HL-60 (cell line): Measurements from ENCODE around the gene LIPT2.

ENCODE experiments used
- DNase-seq, 2 experiments: peaks; one replicate each; pipeline ENCODE4 v3.0.0-alpha.2; 2010 to 2020; ENCODE audit warnings: low read depth in 1 of 2, low spot score in 1 of 2
- H3K27ac ChIP-seq: fragments of 250-450 bp; sonication (Bioruptor Pico); replicated peaks from 2 replicates; pipeline ENCODE4 v1.5.1; 2020; ENCODE audit warnings: mild to moderate bottlenecking, moderate library complexity
- H3K27me3 ChIP-seq: fragments of 250-450 bp; sonication (Bioruptor Pico); 2 replicates; pipeline ENCODE4 v1.5.1; 2021; ENCODE audit warnings: mild to moderate bottlenecking, moderate library complexity; ENCODE audit not compliant: insufficient read depth, poor library complexity, severe bottlenecking
- H3K4me3 ChIP-seq: replicated peaks from 2 replicates; pipeline ENCODE4 v1.5.1; 2011; ENCODE audit warnings: mild to moderate bottlenecking, control low read depth, low read length; ENCODE audit not compliant: insufficient read depth
- CTCF ChIP-seq: IDR thresholded peaks from one replicate; pipeline ENCODE4 v1.5.1; 2011; ENCODE audit warnings: low read length, control low read depth, inconsistent platforms; ENCODE audit not compliant: insufficient read depth
- GABPA ChIP-seq: IDR thresholded peaks from 2 replicates; pipeline ENCODE4 v1.6.1; 2012; ENCODE audit warnings: low read depth
- POLR2AphosphoS5 ChIP-seq: IDR thresholded peaks from 2 replicates; pipeline ENCODE4 v1.6.1; 2012; ENCODE audit warnings: low read depth
- SPI1 ChIP-seq: IDR thresholded peaks from 2 replicates; pipeline ENCODE4 v1.6.1; 2012; ENCODE audit warnings: low read depth, mild to moderate bottlenecking, borderline replicate concordance
- TF ChIP-seq, protein P1 (sequence below): IDR thresholded peaks from 2 replicates; pipeline ENCODE4 v1.6.1; 2012; ENCODE audit warnings: low read depth; ENCODE audit not compliant: insufficient replicate concordance

Gene LIPT2

DNA sequence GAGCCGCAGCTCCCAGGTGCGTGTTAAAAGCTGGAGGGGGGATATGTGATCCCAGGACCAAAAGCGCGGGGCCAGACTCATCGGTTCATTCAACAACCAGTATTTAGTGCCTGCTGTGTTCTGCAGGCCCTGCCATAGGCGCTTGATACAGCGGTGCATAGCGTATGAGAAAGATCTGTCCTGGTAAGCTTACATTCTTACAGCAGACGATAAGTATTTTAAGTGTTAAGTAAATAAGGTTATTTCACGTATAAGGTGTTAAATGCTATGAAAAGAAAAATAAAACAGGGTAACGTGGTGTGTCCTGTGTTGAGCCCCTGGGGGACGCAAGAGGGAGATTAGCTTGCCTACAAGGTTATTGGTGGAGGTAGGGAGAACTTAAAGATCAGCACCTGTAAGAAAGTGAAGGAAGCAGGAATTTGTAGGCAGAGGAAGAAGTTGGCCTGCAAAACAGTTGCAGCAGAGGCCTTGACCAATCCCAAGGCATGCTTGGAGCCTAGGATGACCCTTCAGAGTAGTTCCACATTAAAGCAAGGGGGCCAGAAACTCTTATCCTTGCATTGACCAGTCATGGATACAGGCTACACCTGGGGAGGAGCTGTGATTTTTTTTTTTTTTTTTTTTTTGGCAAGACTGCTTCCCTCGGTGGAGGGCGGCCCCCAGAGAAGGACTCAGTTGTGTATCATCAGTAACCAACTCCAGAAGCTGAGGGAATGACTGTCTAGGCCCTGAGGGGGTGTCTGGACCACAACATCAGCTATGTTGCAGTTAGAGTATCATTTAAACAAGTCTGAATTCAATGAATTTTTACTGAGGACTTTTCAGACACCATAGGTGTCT is 487 bp upstream of the LIPT2 start:
- no peaks in the 10 kb centered on the region for H3K27me3 ChIP-seq
- TF ChIP-seq POLR2AphosphoS5 = no peak
- TF ChIP-seq GABPA = no peak
- TF ChIP-seq SPI1 = no peak
- TF ChIP-seq, protein P1, sequence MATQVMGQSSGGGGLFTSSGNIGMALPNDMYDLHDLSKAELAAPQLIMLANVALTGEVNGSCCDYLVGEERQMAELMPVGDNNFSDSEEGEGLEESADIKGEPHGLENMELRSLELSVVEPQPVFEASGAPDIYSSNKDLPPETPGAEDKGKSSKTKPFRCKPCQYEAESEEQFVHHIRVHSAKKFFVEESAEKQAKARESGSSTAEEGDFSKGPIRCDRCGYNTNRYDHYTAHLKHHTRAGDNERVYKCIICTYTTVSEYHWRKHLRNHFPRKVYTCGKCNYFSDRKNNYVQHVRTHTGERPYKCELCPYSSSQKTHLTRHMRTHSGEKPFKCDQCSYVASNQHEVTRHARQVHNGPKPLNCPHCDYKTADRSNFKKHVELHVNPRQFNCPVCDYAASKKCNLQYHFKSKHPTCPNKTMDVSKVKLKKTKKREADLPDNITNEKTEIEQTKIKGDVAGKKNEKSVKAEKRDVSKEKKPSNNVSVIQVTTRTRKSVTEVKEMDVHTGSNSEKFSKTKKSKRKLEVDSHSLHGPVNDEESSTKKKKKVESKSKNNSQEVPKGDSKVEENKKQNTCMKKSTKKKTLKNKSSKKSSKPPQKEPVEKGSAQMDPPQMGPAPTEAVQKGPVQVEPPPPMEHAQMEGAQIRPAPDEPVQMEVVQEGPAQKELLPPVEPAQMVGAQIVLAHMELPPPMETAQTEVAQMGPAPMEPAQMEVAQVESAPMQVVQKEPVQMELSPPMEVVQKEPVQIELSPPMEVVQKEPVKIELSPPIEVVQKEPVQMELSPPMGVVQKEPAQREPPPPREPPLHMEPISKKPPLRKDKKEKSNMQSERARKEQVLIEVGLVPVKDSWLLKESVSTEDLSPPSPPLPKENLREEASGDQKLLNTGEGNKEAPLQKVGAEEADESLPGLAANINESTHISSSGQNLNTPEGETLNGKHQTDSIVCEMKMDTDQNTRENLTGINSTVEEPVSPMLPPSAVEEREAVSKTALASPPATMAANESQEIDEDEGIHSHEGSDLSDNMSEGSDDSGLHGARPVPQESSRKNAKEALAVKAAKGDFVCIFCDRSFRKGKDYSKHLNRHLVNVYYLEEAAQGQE = no peak
- TF ChIP-seq CTCF = no peak
- H3K27ac ChIP-seq = peak overlapping the region; percentile 67
- peak overlapping the region; percentile 68 for H3K4me3 ChIP-seq
- no peak for DNase-seq

GRCh38 chr11:74492084-74492483 is 1.4 kb downstream of the LIPT2 start:
- Histone ChIP-seq H3K27me3 (no peaks in the 10 kb centered on the region), H3K27ac (no peak overlapping the region), H3K4me3 (no peak overlapping the region; the same call in 1 of the 2 replicates)
- TF ChIP-seq GABPA = no peak
- no peak for DNase-seq

DNA sequence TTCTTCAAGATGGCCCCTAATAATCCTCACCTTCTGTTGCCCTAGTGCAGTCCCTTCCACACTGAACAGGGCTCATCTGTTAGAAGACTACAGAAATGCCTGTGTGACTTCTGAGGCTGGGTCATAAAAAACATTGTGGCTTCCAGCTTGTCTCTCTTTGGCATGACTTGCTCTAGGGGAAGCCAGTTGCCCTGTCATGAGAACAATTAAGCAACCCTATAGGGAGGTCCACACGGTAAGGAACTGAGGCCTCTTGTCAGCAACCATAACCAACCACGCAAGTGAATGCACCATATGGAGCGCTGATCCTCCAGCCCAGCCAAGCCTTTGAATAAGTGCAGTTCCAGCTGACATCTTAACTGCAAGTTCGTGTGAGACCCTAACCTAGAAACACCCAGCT is 2.6 kb downstream of the LIPT2 start:
- TF ChIP-seq POLR2AphosphoS5 (no peak), SPI1 (no peak), CTCF (no peak), GABPA (no peak)
- TF ChIP-seq, protein P1 = no peak
- DNase-seq = peak; percentile 41 to 54
- Histone ChIP-seq H3K27ac (no peak overlapping the region), H3K4me3 (no peak overlapping the region), H3K27me3 (no peaks in the 10 kb centered on the region)

DNA sequence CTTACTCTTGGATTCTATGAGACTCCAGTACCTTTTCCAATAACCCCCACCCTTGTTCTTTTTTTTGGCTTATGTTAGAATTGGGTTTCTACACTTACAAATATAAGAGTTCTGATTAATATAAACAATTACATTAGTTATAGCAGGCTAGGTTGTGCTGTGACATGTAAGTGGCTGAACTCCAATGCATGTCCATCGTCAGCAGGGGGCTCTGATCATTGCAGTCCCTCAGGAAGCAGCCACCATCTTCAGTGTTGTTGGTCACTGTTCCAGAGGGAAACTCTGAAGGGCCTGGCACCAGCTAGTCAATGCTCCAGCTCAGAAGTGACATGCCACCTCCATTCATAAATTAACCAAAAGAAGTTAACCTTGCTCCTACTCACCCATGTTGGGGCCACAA is 5.6 kb downstream of the LIPT2 start:
- no peak overlapping the region for H3K27ac ChIP-seq
- TF ChIP-seq CTCF = peak; percentile 1
- TF ChIP-seq POLR2AphosphoS5 = no peak
- no peak for DNase-seq
- no peaks in the 10 kb centered on the region for H3K27me3 ChIP-seq
- no peak overlapping the region for H3K4me3 ChIP-seq
